ENCODE measurements around the gene AFG3L2. TPM values are rescaled to one million over a fixed set of nuclear protein-coding genes. Genes with fewer than 3 reads are reported as not detected.

Gene AFG3L2
- total and polyA plus RNA-seq, 2 of the 8 experiments (the other 6 are each of a cell fraction or from before 2014, with no cell fraction given): 29.7 to 84.8 TPM

- TF ChIP-seq, protein P1, sequence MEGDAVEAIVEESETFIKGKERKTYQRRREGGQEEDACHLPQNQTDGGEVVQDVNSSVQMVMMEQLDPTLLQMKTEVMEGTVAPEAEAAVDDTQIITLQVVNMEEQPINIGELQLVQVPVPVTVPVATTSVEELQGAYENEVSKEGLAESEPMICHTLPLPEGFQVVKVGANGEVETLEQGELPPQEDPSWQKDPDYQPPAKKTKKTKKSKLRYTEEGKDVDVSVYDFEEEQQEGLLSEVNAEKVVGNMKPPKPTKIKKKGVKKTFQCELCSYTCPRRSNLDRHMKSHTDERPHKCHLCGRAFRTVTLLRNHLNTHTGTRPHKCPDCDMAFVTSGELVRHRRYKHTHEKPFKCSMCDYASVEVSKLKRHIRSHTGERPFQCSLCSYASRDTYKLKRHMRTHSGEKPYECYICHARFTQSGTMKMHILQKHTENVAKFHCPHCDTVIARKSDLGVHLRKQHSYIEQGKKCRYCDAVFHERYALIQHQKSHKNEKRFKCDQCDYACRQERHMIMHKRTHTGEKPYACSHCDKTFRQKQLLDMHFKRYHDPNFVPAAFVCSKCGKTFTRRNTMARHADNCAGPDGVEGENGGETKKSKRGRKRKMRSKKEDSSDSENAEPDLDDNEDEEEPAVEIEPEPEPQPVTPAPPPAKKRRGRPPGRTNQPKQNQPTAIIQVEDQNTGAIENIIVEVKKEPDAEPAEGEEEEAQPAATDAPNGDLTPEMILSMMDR (IDR thresholded peaks at IDR 0.05; ENCODE audit: control extremely low read depth in 1 of 3, insufficient read depth in 1 of 3, low read depth in 1 of 3, low read length in 3 of 3): no peak
- no peak for TF ChIP-seq CBX5 (IDR thresholded peaks at IDR 0.05; ENCODE audit: low read depth, low read length)
- no peak for TF ChIP-seq MAX (IDR thresholded peaks at IDR 0.05)
Measured at GRCh38 chr18:12295389-12296086, 81.5 kb downstream of the AFG3L2 start (continued).

Measured in H1 (cell line).